ENCODE measurements around the gene GRAP.

DNA sequence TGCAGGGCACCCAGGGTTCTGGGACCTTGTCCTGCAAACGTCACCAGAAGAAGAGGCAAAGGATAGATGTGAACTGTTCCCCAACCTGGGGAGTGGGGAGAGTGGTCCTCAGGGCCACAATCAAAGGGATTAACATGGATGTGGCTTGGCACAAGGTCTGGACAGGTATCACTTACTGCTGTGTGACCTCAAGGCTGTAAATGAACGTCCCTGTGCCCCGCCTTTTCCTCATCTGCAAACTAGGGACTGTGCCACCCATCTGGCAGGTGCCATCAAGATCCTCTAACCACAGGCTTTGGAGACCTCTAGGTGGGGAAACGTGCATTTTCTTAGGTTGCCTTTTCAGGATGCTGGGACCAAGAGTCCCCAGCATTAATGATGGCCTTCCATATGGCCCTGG lies 69.7 kb downstream of the GRAP start:
- TF ChIP-seq, protein P1, sequence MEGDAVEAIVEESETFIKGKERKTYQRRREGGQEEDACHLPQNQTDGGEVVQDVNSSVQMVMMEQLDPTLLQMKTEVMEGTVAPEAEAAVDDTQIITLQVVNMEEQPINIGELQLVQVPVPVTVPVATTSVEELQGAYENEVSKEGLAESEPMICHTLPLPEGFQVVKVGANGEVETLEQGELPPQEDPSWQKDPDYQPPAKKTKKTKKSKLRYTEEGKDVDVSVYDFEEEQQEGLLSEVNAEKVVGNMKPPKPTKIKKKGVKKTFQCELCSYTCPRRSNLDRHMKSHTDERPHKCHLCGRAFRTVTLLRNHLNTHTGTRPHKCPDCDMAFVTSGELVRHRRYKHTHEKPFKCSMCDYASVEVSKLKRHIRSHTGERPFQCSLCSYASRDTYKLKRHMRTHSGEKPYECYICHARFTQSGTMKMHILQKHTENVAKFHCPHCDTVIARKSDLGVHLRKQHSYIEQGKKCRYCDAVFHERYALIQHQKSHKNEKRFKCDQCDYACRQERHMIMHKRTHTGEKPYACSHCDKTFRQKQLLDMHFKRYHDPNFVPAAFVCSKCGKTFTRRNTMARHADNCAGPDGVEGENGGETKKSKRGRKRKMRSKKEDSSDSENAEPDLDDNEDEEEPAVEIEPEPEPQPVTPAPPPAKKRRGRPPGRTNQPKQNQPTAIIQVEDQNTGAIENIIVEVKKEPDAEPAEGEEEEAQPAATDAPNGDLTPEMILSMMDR (IDR thresholded peaks at IDR 0.05; ENCODE audit: poor library complexity) = no peak
- no peak for TF ChIP-seq EZH2 (IDR thresholded peaks at IDR 0.05; ENCODE audit: borderline replicate concordance)
